Measurements from ENCODE around the gene KHK.

- TF ChIP-seq CTCF (IDR thresholded peaks at IDR 0.05) (no peak), MAX (IDR thresholded peaks at IDR 0.05; ENCODE audit: low read depth) (no peak), GATA2 (CRISPR knock-in tag; IDR thresholded peaks at IDR 0.05) (no peak), USF2 (IDR thresholded peaks at IDR 0.05; ENCODE audit: borderline replicate concordance, low read depth, low read length) (no peak), TAF1 (IDR thresholded peaks at IDR 0.05; ENCODE audit: borderline replicate concordance, low read depth, low read length) (no peak), REST (IDR thresholded peaks at IDR 0.05; ENCODE audit: low read depth, low read length) (no peak), IRF3 (IDR thresholded peaks at IDR 0.05; ENCODE audit: low read depth, low read length) (no peak), TEAD4 (IDR thresholded peaks at IDR 0.05; ENCODE audit: borderline replicate concordance, insufficient read depth) (no peak)
Observed at GRCh38 chr2:27133195-27133875, 46.8 kb downstream of the KHK start.

Data from SK-N-SH (cell line).